Measurements from ENCODE around the gene RAB1B.
A peak's percentile ranks its signal among the peaks of the same experiment; 100 is the strongest.

Gene RAB1B

GRCh38 chr11:66325263-66325671 lies 56.8 kb downstream of the RAB1B start:
- peak; percentile 45 for DNase-seq

- no peak for DNase-seq
These were observed 58.0 kb downstream of the RAB1B start for GRCh38 chr11:66326261-66327111.
